PFSK-1 (cell line): ENCODE results near the gene RPL9.

Experiments used
- FOXP2 ChIP-seq: optimal IDR thresholded peaks from 2 replicates; pipeline ENCODE3; 2011; ENCODE audit warnings: borderline replicate concordance, control low read depth, inconsistent platforms; ENCODE audit not compliant: insufficient read depth; ENCODE audit errors: extremely low read length, extremely low read depth
- POLR2AphosphoS5 ChIP-seq: IDR thresholded peaks from 2 replicates; pipeline ENCODE4 v1.6.1; 2012; ENCODE audit warnings: low read depth, mild to moderate bottlenecking, control low read depth, low read length, moderate library complexity
- REST ChIP-seq, 2 experiments: IDR thresholded peaks; 2 replicates each; pipeline versions ENCODE4 v1.6.1 to v1.8.0; 2011 to 2012; ENCODE audit warnings: low read depth in 2 of 2, low read length in 2 of 2, control low read depth in 1 of 2, inconsistent platforms in 1 of 2, mild to moderate bottlenecking in 1 of 2, moderate library complexity in 1 of 2; ENCODE audit not compliant: insufficient read depth in 1 of 2
- SIN3A ChIP-seq: IDR thresholded peaks from 2 replicates; pipeline ENCODE4 v1.6.1; 2012; ENCODE audit warnings: mild to moderate bottlenecking, low read length, moderate library complexity, borderline replicate concordance; ENCODE audit not compliant: insufficient read depth
- TAF1 ChIP-seq: IDR thresholded peaks from 2 replicates; pipeline ENCODE4 v1.6.1; 2012; ENCODE audit warnings: low read length, control low read depth, borderline replicate concordance; ENCODE audit not compliant: insufficient read depth

Gene RPL9

GRCh38 chr4:39476187-39476895, 17.6 kb upstream of the RPL9 start:
- TF ChIP-seq REST (IDR thresholded peaks at IDR 0.05; ENCODE audit: insufficient read depth in 1 of 2, low read depth in 2 of 2, low read length in 2 of 2) (no peak), SIN3A (no peak), TAF1 (no peak), FOXP2 (no peak), POLR2AphosphoS5 (no peak)

GRCh38 chr4:39472396-39472795, 13.7 kb upstream of the RPL9 start:
- TF ChIP-seq FOXP2: no peak
- no peak for TF ChIP-seq POLR2AphosphoS5
- TF ChIP-seq SIN3A: no peak
- TF ChIP-seq REST (IDR thresholded peaks at IDR 0.05; ENCODE audit: insufficient read depth in 1 of 2, low read depth in 2 of 2, low read length in 2 of 2): no peak
- TF ChIP-seq TAF1: no peak

GRCh38 chr4:39470402-39470801, 11.7 kb upstream of the RPL9 start:
- TF ChIP-seq REST (IDR thresholded peaks at IDR 0.05; ENCODE audit: insufficient read depth in 1 of 2, low read depth in 2 of 2, low read length in 2 of 2) (no peak), SIN3A (no peak), FOXP2 (no peak), TAF1 (no peak), POLR2AphosphoS5 (no peak)

GRCh38 chr4:39469429-39470077, 10.8 kb upstream of the RPL9 start:
- TF ChIP-seq SIN3A (no peak), REST (IDR thresholded peaks at IDR 0.05; ENCODE audit: insufficient read depth in 1 of 2, low read depth in 2 of 2, low read length in 2 of 2) (no peak), TAF1 (no peak), FOXP2 (no peak), POLR2AphosphoS5 (no peak)
